Measurements from ENCODE around the gene THAP10. TPM values are rescaled to one million over a fixed set of nuclear protein-coding genes. Genes with fewer than 3 reads are reported as not detected.
"Not testable (repeated sequence)": the region's sequence is repeated elsewhere in the genome, so short reads cannot be mapped to it uniquely, and the experiment has no call there.

THAP10 gene
- total RNA-seq, 8 experiments from 2014 or later, result 2.0 to 7.1 (median 5.3) TPM

DNA sequence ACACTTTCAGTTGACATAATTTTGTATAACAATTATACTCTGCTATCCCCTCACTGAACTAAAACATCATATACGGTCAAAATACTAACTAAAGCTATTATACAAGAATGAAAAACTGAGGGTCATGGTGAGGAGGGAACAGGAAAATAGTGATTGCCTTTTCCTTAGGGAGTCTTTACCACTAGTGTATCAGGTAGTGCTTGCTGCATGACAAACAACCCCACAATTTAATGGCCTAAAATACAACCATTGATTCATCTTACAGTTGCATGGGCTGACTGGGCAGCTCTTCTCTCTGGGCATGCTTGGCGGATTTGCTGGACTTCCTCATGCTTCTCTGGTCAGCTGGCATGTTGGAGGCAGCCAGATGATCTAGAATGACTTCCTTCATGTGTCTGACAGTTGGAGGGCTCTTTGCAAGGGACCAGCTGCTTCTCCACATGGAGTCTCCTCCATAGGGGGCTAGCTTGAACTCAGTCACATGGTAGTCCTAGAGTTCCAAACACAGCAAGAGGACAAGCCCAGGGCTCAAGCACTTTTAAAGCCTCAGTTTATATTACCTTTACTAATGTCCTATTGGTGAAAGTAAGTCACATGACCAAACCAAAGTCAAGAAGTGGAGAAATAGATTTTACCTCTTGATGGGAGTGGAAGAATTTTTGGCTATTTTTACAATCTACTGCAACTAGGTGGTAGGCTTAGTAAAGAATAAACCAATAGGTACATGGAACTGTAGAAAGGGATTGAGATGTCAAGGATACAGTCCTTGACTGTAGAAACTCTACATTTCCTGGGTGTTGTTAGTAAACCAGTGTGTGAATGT, 18.8 kb downstream of the THAP10 start:
- no peak overlapping the region for H3K4me3 ChIP-seq
- H3K27ac ChIP-seq, result no peak overlapping the region
- WGBS, 10 experiments, result 75 to 100% (median 100%) methylated on average over 1 to 2 of the region's 2 CpGs; no CpG with 5 or more reads in 3 of the 10 experiments
- peaks cover 3 to 5% of the 10 kb centered on the region in 2 donors for H3K4me1 ChIP-seq (replicated peaks in 1 of 2)
- ATAC-seq (replicated peaks in 6 of 8), result no peak
- in situ Hi-C loops (cut with MboI; ENCODE audit: low pct_unique_long_range_greater_than_20kb in 2 of 9, low sequenced_read_pairs in 9 of 9, unreplicated experiment in 9 of 9), result no loop called here

DNA sequence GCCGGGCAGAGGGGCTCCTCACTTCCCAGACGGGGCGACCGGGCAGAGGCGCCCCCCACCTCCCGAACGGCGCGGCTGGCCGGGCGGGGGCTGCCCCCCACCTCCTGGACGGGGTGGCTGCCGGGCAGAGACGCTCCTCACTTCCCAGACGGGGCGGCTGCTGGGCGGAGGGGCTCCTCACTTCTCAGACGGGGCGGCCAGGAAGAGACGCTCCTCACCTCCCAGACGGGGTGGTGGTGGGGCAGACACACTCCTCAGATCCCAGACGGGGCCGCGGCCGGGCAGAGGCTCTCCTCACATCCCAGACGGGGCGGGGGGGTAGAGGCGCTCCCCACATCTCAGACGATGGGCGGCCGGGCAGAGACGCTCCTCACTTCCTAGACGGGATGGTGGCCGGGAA, 20.7 kb downstream of the THAP10 start:
- H3K4me1 ChIP-seq (replicated peaks in 1 of 2); in situ Hi-C loops (cut with MboI; ENCODE audit: low pct_unique_long_range_greater_than_20kb in 2 of 9, low sequenced_read_pairs in 9 of 9, unreplicated experiment in 9 of 9); ATAC-seq (replicated peaks in 6 of 8); H3K4me3 ChIP-seq; H3K27ac ChIP-seq: not testable (repeated sequence)
- no CpG with 5 or more reads among the region's 34 CpGs for WGBS, 10 experiments

DNA sequence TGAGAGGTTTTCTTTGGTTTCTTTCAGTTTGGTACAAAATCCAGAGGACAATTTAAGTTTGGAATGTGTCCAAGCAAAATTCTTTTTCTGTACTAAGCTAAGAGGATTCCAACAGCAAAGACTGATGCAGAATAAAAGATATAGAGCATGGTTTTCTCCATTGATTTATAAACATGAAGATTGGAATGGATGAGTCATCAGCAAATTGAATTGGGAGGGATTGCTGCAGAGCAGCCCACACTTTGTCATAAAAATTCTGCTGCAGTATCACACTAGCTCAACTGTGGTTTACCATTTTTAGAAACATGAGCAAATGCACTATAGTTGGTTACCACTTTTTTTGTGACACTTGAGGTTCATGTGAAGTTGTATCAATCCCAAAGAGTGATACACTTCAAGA, 22.2 kb downstream of the THAP10 start:
- H3K4me1 ChIP-seq (replicated peaks in 1 of 2), result peaks cover 3 to 5% of the 10 kb centered on the region in 2 donors

DNA sequence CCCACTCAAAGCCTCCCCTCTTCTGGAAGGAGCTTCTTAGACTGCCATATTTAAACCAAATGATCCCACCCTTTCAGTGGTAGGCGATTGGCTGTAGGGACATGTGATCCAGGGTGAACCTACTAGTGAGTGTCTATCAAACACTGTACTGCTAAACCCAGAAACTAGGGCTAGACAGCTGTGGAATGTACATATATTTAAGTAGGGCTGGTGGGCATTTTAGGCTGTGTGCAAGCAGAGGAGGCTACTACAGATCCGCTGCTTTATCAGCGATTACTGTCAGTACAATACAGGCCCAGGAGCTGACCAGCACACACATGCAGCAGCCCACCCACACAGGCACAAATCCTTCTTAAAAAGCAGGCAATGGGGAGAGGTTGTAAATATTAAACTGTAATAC, 22.9 kb downstream of the THAP10 start:
- ATAC-seq (replicated peaks in 6 of 8), result peak in 6 of 8 experiments; percentile 41 to 83 (median 66)
- Histone ChIP-seq H3K4me3 (no peak overlapping the region), H3K4me1 (replicated peaks in 1 of 2) (peaks cover 3 to 5% of the 10 kb centered on the region in 2 donors), H3K27ac (no peak overlapping the region)
- WGBS, 10 experiments, result 42 to 100% (median 85%) methylated on average over 2 to 3 of the region's 3 CpGs; no CpG with 5 or more reads in 4 of the 10 experiments
- in situ Hi-C loops (cut with MboI; ENCODE audit: low pct_unique_long_range_greater_than_20kb in 2 of 9, low sequenced_read_pairs in 9 of 9, unreplicated experiment in 9 of 9), result no loop called here

More for the DNA sequence above, 22.2 kb downstream of the THAP10 start:
- Histone ChIP-seq H3K27ac (no peak overlapping the region), H3K4me3 (no peak overlapping the region)
- peak; percentile 46 to 92 (median 76) for ATAC-seq (replicated peaks in 6 of 8)
- in situ Hi-C loops (cut with MboI; ENCODE audit: low pct_unique_long_range_greater_than_20kb in 2 of 9, low sequenced_read_pairs in 9 of 9, unreplicated experiment in 9 of 9), result no loop called here

DNA sequence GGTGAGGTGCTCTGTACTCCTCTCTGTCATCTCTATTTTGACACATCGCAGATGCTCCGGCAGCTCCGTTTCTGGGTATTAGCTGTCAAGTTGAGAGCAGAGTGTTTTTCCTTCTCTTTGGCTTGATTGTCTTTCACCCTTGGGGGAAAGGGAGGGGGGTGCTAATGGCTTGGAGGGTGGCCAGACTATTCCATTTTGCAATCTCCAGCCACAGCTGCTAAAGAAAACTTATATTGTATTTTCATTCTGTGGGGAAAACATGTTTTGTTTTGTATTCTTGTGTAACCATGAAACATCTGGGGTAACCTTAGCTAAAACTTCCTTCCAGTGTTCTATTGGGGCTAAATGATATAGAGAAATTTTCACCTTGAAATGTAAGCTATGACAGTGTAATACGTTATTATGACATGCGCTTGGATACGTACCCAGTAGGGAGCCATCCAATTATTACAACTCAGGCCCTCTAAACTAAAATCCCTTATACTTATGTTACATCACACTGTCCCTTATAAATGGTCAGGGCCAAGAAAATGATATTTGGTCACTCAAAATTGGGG, 24.2 kb downstream of the THAP10 start:
- Histone ChIP-seq H3K27ac (no peak overlapping the region), H3K4me3 (no peak overlapping the region), H3K4me1 (replicated peaks in 1 of 2) (peaks cover 3 to 5% of the 10 kb centered on the region in 2 donors)
- ATAC-seq (replicated peaks in 6 of 8), result peak in 1 of 8 experiments; percentile 8
- in situ Hi-C loops (cut with MboI; ENCODE audit: low pct_unique_long_range_greater_than_20kb in 2 of 9, low sequenced_read_pairs in 9 of 9, unreplicated experiment in 9 of 9), result no loop called here
- 57 to 100% (median 87%) methylated on average over 2 to 6 of the region's 6 CpGs; no CpG with 5 or more reads in 3 of the 10 experiments for WGBS, 10 experiments

DNA sequence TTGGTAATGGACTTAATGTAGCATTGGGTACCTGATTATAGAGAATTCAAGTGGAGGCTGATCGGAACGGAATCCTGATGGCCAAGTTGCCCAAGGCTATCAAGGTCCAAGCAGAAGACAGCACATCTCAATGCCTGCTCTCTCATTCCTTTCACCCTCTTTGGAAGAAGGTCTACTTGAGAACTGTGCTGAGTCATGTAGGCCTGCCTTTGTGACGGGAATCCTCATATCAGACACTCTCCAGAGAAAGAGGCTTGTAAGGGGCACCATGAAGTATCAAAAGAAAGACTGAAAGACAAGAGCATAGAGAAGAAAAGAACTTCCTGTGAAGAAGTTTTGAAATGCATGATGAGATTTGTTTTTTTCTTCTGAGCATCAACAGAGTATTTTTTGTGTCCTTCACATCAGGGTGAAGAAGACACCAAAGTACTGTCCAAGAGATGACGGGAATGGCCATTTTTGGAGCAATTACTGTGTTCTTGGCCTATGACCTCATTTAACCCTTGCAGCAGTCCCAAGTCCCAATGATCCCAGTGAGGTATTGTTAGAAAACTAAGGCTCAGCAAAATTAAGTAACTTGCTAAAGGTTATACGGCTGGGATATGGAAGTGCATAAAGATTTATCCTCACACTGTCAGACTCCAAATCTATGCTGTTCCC, 25.1 kb downstream of the THAP10 start:
- ATAC-seq (replicated peaks in 6 of 8), result no peak
- Histone ChIP-seq H3K27ac (no peak overlapping the region), H3K4me1 (replicated peaks in 1 of 2) (peaks cover 3 to 5% of the 10 kb centered on the region in 2 donors), H3K4me3 (no peak overlapping the region)
- in situ Hi-C loops (cut with MboI; ENCODE audit: low pct_unique_long_range_greater_than_20kb in 2 of 9, low sequenced_read_pairs in 9 of 9, unreplicated experiment in 9 of 9), result no loop called here
- 67 to 100% (median 92%) methylated on average over 2 to 4 of the region's 5 CpGs for WGBS, 10 experiments

DNA sequence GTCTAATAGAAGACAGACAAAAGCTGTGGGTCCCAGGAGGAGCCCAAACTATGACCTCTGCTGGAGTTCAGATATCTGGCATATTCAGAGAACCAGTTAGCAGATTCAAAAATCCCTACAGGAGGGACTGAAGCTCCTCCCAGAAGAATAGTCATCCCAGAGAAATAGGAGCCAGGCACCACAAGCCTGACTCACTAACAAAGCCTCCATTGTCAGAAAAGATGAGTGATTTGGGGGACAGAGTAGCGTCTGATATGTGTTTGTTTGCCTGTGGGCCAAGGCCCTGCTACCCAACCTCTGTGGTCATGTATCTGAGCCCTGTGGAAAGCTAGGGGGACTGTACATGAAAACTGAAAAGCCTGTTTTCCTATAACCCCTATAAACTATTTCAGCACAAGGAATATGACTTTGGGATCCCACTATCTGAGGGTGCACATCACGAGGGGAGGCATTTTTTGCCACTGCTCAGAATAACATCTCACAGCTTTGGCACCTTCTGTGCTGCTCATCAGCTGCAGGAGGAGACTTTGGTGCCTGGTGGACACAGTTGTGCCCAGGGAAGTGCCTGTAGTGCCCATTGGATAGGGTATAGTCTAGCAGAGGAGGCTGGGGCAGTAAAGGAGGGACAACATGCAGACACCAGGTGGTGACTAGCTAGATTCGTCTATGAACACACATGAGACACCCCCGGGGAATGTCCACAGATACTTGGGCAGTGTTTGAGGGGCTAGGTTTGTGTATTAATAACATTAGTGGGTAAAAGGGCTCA, 28.6 kb downstream of the THAP10 start:
- 0 to 63% (median 33%) methylated on average over 1 to 3 of the region's 4 CpGs; no CpG with 5 or more reads in 5 of the 10 experiments for WGBS, 10 experiments
- in situ Hi-C loops (cut with MboI; ENCODE audit: low pct_unique_long_range_greater_than_20kb in 2 of 9, low sequenced_read_pairs in 9 of 9, unreplicated experiment in 9 of 9), result no loop called here
- H3K4me1 ChIP-seq (replicated peaks in 1 of 2), result no peaks in the 10 kb centered on the region
- ATAC-seq (replicated peaks in 6 of 8), result peak in 7 of 8 experiments; percentile 25 to 96 (median 67)
- no peak overlapping the region for H3K4me3 ChIP-seq
- H3K27ac ChIP-seq, result no peak overlapping the region

DNA sequence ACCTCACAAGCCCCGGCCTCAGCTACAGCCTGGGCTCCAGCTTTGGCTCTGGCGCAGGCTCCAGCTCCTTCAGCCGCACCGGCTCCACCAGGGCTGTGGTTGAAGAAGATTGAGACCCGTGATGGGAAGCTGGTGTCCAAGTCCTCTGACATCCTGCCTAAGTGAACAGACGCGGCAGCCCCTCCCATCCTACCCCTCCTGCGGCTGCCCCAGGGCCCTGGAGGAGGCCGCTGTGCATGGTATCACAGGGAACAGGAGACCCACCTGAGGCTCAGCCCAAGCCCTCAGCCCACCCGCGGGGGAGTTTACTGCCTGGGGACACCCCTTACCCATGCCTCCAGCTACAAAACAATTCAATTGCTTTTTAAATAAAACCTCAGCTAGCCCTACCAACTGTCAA, 32.2 kb downstream of the THAP10 start:
- H3K4me3 ChIP-seq, result no peak overlapping the region
- in situ Hi-C loops (cut with MboI; ENCODE audit: low pct_unique_long_range_greater_than_20kb in 2 of 9, low sequenced_read_pairs in 9 of 9, unreplicated experiment in 9 of 9), result no loop called here
- no peak overlapping the region for H3K27ac ChIP-seq
- ATAC-seq (replicated peaks in 6 of 8), result no peak
- WGBS, 10 experiments, result 80 to 100% (median 100%) methylated on average over 1 to 6 of the region's 11 CpGs; no CpG with 5 or more reads in 4 of the 10 experiments
- H3K4me1 ChIP-seq (replicated peaks in 1 of 2), result peaks cover 11 to 18% of the 10 kb centered on the region in 2 donors

DNA sequence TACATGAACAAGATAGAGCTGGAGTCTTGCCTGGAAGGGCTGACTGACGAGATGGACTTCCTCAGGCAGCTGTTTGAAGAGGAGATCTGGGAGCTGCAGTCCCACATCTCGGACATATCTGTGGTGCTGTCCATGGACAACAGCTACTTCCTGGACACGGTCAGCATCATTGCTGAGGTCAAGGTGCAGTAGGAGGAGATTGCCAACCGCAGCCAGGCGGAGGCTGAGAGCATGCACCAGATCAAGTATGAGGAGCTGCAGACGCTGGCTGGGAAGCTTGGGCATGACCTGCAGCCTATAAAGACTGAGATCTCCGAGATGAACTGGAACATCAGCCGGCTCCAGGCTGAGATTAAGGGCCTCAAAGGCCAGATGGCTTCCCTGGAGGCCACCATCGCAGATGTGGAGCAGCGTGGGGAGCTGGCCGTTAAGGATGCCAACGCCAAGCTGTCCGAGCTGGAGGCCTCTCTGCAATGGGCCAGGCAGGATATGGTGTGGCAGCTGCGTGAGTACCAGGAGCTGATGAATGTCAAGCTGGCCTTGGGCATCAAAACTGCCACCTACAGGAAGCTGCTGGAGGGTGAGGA, 32.8 kb downstream of the THAP10 start:
- no peak overlapping the region for H3K4me3 ChIP-seq
- in situ Hi-C loops (cut with MboI; ENCODE audit: low pct_unique_long_range_greater_than_20kb in 2 of 9, low sequenced_read_pairs in 9 of 9, unreplicated experiment in 9 of 9), result no loop called here
- H3K27ac ChIP-seq, result no peak overlapping the region
- 74 to 100% (median 95%) methylated on average over 1 to 8 of the region's 14 CpGs; no CpG with 5 or more reads in 5 of the 10 experiments for WGBS, 10 experiments
- H3K4me1 ChIP-seq (replicated peaks in 1 of 2), result peaks cover 16 to 18% of the 10 kb centered on the region in 2 donors
- ATAC-seq (replicated peaks in 6 of 8), result no peak

DNA sequence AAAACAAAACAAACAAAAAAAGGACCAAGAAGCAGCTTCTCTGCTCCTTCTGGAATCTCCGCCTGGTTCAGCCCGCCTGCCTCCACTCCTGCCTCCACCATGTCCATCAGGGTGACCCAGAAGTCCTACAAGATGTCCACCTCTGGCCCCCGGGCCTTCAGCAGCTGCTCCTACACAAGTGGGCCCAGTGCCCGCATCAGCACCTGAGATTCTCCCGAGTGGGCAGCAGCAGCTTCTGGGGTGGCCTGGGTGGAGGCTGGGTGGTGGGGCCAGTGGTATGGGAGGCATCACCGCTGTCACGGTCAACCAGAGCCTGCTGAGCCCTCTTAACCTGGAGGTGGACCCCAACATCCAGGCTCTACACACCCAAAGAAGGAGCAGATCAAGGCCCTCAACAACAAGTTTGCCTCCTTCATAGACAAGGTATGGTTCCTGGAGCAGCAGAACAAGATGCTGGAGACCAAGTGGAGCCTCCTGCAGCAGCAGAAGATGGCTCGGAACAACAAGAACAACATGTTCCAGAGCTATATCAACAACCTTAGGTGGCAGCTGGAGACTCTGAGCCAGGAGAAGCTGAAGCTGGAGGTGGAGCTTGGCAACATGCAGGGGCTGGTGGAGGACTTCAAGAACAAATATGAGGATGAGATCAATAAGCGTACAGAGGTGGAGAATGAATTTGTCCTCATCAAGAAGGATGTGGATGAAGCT, 33.5 kb downstream of the THAP10 start:
- WGBS, 10 experiments, result 60 to 100% (median 80%) methylated on average over 1 to 5 of the region's 9 CpGs; no CpG with 5 or more reads in 3 of the 10 experiments
- ATAC-seq (replicated peaks in 6 of 8); in situ Hi-C loops (cut with MboI; ENCODE audit: low pct_unique_long_range_greater_than_20kb in 2 of 9, low sequenced_read_pairs in 9 of 9, unreplicated experiment in 9 of 9); H3K27ac ChIP-seq; H3K4me3 ChIP-seq: not testable (repeated sequence)
- H3K4me1 ChIP-seq (replicated peaks in 1 of 2), result peaks cover 16 to 18% of the 10 kb centered on the region in 2 donors

DNA sequence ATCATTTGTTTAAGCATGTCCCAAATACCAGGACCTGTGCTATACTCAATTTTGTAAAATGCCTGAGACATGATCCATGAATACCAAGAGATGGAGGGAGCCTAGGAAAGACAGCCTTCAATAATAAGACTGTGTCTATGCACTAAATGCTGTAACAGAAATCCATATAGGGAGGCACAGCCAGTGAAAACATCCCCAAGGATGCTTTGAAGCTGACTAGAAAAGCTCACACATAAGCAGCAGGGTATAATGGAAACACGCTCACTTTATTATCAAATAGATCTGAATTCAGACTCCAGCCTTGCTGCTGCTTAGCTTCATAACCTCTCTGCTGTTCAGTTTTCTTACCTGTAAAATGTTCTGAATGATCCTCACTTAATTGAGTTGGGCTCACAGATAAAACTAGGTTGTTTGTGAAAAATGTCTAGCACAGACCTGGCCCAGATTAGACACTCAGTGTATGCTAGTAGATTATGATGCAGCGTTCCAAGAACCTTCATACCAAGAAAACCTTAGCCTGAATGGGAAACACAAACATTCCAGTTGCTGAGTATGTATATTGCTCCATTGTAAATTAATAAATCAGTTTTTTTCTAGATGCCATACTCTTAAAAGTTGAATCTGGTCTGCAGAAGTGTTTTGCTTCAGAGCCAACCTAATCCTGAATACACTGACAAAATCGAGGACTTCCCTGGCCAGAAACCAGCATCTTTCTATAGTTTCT, 34.5 kb downstream of the THAP10 start:
- no peak for ATAC-seq (replicated peaks in 6 of 8)
- peak overlapping the region in 1 of 2 donors; percentile 84 for H3K27ac ChIP-seq
- in situ Hi-C loops (cut with MboI; ENCODE audit: low pct_unique_long_range_greater_than_20kb in 2 of 9, low sequenced_read_pairs in 9 of 9, unreplicated experiment in 9 of 9), result no loop called here
- peaks cover 18 to 19% of the 10 kb centered on the region in 2 donors for H3K4me1 ChIP-seq (replicated peaks in 1 of 2)
- 67 to 100% (median 80%) methylated on average over 1 to 3 of the region's 3 CpGs; no CpG with 5 or more reads in 2 of the 10 experiments for WGBS, 10 experiments
- H3K4me3 ChIP-seq, result no peak overlapping the region

Data from motor neuron (in vitro differentiated cells).